DOHH2 (cell line): ENCODE data around the gene IL1RN.

Experiments
- H3F3A ChIP-seq: fragments of 200-600 bp; sonication (generic), shearing (Covaris generic); 2 replicates; pipeline ENCODE4 v1.6.0; 2016; ENCODE audit warnings: antibody characterized with exemption, mild to moderate bottlenecking; ENCODE audit not compliant: control insufficient read depth, insufficient read depth
- H3K27ac ChIP-seq: fragments of 200-600 bp; sonication (generic); 2 replicates; pipeline ENCODE4 v1.5.1; 2014; ENCODE audit warnings: low read depth, mild to moderate bottlenecking, low read length, moderate library complexity
- H3K27me3 ChIP-seq: fragments of 200-600 bp; sonication (generic); 2 replicates; pipeline ENCODE4 v1.6.1; 2014; ENCODE audit warnings: mild to moderate bottlenecking, low read length, mixed read lengths; ENCODE audit not compliant: control insufficient read depth
- H3K36me3 ChIP-seq: fragments of 200-600 bp; sonication (generic); 2 replicates; pipeline ENCODE4 v1.6.1; 2014; ENCODE audit warnings: mild to moderate bottlenecking, low read length, moderate library complexity, mixed read lengths; ENCODE audit not compliant: control insufficient read depth
- H3K4me1 ChIP-seq: fragments of 200-600 bp; sonication (generic); 2 replicates; pipeline ENCODE4 v1.6.1; 2014; ENCODE audit warnings: mild to moderate bottlenecking, low read length, mixed read lengths; ENCODE audit not compliant: control insufficient read depth
- H3K4me2 ChIP-seq: fragments of 200-600 bp; sonication (generic); 2 replicates; pipeline ENCODE4 v1.6.0; 2014; ENCODE audit warnings: mild to moderate bottlenecking, low read length, moderate library complexity
- H3K4me3 ChIP-seq: fragments of 200-600 bp; sonication (generic); 2 replicates; pipeline ENCODE4 v1.5.1; 2014; ENCODE audit warnings: mild to moderate bottlenecking, low read length, mixed read lengths
- H3K79me2 ChIP-seq: fragments of 200-600 bp; sonication (generic); 2 replicates; pipeline ENCODE4 v1.6.1; 2014; ENCODE audit warnings: mild to moderate bottlenecking, low read length, mixed read lengths; ENCODE audit not compliant: control insufficient read depth
- H3K9me2 ChIP-seq: fragments of 200-600 bp; sonication (generic); replicated peaks from 2 replicates; pipeline ENCODE4 v1.6.1; 2014; ENCODE audit warnings: mild to moderate bottlenecking, low read length, mixed read lengths; ENCODE audit not compliant: control insufficient read depth
- H3K9me3 ChIP-seq: fragments of 200-600 bp; sonication (generic); 2 replicates; pipeline ENCODE4 v1.6.1; 2014; ENCODE audit warnings: antibody characterized with exemption, low read length, mixed read lengths; ENCODE audit not compliant: control insufficient read depth, insufficient read depth
- H4K20me1 ChIP-seq: fragments of 200-600 bp; sonication (generic); 2 replicates; pipeline ENCODE4 v1.6.0; 2014; ENCODE audit warnings: low read depth, mild to moderate bottlenecking, antibody characterized with exemption, low read length, moderate library complexity; ENCODE audit not compliant: control insufficient read depth, insufficient read depth
- CTCF ChIP-seq: fragments of 200-600 bp; sonication (generic); IDR thresholded peaks from one replicate; pipeline ENCODE4 v1.5.1; 2014; ENCODE audit warnings: antibody characterized with exemption, mild to moderate bottlenecking, low read depth, low read length; ENCODE audit not compliant: poor library complexity, severe bottlenecking
- EZH2phosphoT487 ChIP-seq: fragments of 200-600 bp; sonication (generic); IDR thresholded peaks from 2 replicates; pipeline ENCODE4 v1.6.1; 2017; ENCODE audit warnings: borderline replicate concordance, mild to moderate bottlenecking, antibody characterized with exemption, low read length, moderate library complexity, mixed read lengths

The IL1RN gene

GRCh38 chr2:113111823-113112287 is 15.5 kb upstream of the IL1RN start:
- no peak overlapping the region for H3K27ac ChIP-seq
- H3K79me2 ChIP-seq: no peaks in the 10 kb centered on the region
- peaks cover 8% of the 10 kb centered on the region for H3K4me1 ChIP-seq
- H3K27me3 ChIP-seq: peaks cover 36% of the 10 kb centered on the region
- H4K20me1 ChIP-seq: no peaks in the 10 kb centered on the region
- no peak overlapping the region for H3K4me3 ChIP-seq
- H3K36me3 ChIP-seq: no peaks in the 10 kb centered on the region
- no peaks in the 10 kb centered on the region; the same call in 1 of the 2 replicates for H3K9me2 ChIP-seq
- TF ChIP-seq CTCF: no peak
- H3K4me2 ChIP-seq: no peak overlapping the region
- no peaks in the 10 kb centered on the region for H3F3A ChIP-seq
- no peaks in the 10 kb centered on the region for H3K9me3 ChIP-seq

- Histone ChIP-seq H3K4me1 (peaks cover 8% of the 10 kb centered on the region), H3F3A (no peaks in the 10 kb centered on the region), H4K20me1 (no peaks in the 10 kb centered on the region), H3K4me2 (no peak overlapping the region), H3K79me2 (no peaks in the 10 kb centered on the region), H3K4me3 (no peak overlapping the region), H3K27me3 (peaks cover 33% of the 10 kb centered on the region), H3K36me3 (no peaks in the 10 kb centered on the region), H3K27ac (no peak overlapping the region), H3K9me2 (no peaks in the 10 kb centered on the region; the same call in 1 of the 2 replicates), H3K9me3 (no peaks in the 10 kb centered on the region)
- TF ChIP-seq EZH2phosphoT487 (no peak), CTCF (no peak)
Observed at GRCh38 chr2:113112441-113112840, 15.0 kb upstream of the IL1RN start.

GRCh38 chr2:113112871-113113270 is 14.5 kb upstream of the IL1RN start:
- TF ChIP-seq CTCF: no peak
- no peak for TF ChIP-seq EZH2phosphoT487
- Histone ChIP-seq H3K9me3 (no peaks in the 10 kb centered on the region), H3K79me2 (no peaks in the 10 kb centered on the region)

GRCh38 chr2:113113807-113114206 is 13.6 kb upstream of the IL1RN start:
- Histone ChIP-seq H3K4me3 (no peak overlapping the region), H3K27ac (no peak overlapping the region), H3K79me2 (no peaks in the 10 kb centered on the region), H4K20me1 (no peaks in the 10 kb centered on the region), H3K9me3 (no peaks in the 10 kb centered on the region), H3K27me3 (peaks cover 33% of the 10 kb centered on the region), H3K4me2 (no peak overlapping the region), H3F3A (no peaks in the 10 kb centered on the region), H3K9me2 (no peaks in the 10 kb centered on the region; the same call in 1 of the 2 replicates), H3K4me1 (peaks cover 8% of the 10 kb centered on the region), H3K36me3 (no peaks in the 10 kb centered on the region)
- TF ChIP-seq EZH2phosphoT487: no peak
- TF ChIP-seq CTCF: no peak

More at GRCh38 chr2:113112871-113113270, 14.5 kb upstream of the IL1RN start:
- Histone ChIP-seq H4K20me1 (no peaks in the 10 kb centered on the region), H3K4me1 (peaks cover 8% of the 10 kb centered on the region), H3K9me2 (no peaks in the 10 kb centered on the region; the same call in 1 of the 2 replicates), H3K27me3 (peaks cover 33% of the 10 kb centered on the region), H3F3A (no peaks in the 10 kb centered on the region), H3K4me2 (no peak overlapping the region), H3K36me3 (no peaks in the 10 kb centered on the region), H3K4me3 (no peak overlapping the region), H3K27ac (no peak overlapping the region)
